GM19351 (cell line): ENCODE results near the gene AGBL4.

Source experiments
- ATAC-seq: cut with Tn5 transposase; IDR thresholded peaks from one replicate; pipeline ENCODE4 v1.9.1; 2021; ENCODE audit warnings: mild to moderate bottlenecking, moderate library complexity; ENCODE audit not compliant: unreplicated experiment

Gene AGBL4

GRCh38 chr1:48784301-48784700, 1239.5 kb downstream of the AGBL4 start:
- no peak for ATAC-seq

DNA sequence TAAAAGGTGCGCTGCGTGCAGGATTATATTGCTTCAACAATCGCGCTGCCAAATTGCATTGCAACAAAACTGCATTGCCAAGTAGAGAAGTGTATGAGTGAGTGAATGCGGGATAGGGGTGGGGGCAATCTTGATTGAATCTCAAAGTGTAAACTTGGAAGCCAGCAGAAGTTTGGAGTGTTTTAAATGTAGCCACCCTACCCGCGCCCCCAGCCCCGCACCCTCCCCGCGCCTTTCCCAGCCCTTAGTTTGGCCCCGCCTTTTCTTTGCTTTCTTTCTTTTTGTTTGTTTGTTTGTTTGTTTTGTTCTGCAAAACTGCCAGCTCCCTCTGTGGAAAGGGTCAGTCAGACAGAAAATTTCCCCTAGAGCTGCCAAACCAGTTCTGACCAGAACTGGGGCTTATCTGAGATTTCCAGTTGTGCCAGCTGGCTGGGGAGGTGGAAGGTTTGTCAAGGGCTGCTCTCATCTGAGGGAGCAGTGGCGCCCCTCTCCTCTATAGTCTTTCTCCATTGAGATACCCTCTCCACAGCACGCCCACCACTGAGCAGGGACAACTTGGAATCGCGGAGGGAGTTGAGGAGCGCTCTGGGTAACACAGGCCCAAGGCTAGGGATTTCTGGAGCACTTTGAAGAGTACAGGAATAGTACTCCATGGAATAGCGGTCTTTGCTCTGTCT, 1246.4 kb downstream of the AGBL4 start:
- ATAC-seq, result no peak

DNA sequence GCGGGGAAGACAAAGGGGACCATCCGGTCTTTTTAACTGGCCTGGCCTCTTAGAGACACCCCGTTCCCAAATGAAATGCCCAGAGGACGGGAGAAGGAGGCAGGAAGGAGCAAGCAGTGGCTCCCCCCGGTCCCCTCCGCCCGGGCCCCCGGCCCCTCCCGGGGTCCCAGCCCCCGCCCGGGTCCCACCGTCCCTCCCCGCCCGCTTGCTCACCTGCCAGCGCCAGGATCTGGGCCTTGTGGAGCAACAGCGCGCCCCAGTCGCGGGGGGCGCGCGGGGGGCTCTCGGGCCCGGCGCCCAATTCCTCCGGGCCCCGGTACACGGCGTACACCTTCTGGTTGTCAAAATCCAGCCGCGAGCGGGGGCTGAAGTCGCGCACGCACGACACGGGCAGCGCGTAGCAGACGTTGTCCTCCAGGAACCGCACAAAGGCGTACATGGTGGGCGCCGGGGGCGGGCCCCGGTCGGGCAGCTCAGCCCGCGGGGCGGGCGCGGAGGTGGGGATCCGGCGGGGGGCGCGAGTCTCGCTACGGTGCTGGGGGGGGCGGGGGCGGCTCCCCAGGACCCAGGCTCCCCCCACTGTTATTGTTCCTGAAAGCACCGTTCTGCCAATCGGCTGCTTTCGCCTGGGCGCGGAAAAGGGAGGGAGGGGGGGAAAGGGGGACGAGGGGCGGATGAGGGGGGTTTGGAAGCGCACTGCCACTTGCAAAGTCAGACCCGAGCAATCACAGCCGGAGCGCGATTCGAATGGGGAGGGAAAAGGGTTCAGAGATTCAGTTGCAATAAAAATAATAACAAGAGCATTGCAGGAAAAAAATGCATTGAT, 1247.1 kb downstream of the AGBL4 start, which contains the start of gene BEND5:
Gene BEND5, minus strand, starts transcription at position 499 of the 826 bp plus-strand sequence. Its CDS starts 60 bp downstream, at position 439.
- peak; percentile 43 for ATAC-seq

- ATAC-seq, result no peak
These were observed 1247.8 kb downstream of the AGBL4 start for GRCh38 chr1:48775831-48776392.

DNA sequence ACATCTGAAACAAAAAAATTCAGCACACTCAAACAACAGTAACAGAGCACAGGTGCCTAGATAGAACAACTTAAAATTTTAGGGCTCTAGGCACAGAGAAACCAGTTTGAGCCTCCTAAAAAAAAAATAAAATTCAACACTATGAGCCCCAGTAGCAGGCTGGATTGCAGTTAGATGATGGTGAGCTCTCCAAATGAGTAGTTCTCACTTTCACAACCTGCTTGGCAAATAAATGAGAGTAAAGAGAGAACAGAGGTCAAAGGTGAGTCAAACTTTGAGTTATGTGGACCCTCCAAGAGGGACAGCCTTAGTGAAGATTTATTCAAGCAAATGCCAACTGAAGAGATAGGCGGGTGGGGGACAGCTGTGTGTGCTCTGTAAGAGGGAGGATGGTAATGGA, 1250.6 kb downstream of the AGBL4 start:
- ATAC-seq, result peak; percentile 54

- no peak for ATAC-seq
These were observed 1251.5 kb downstream of the AGBL4 start for GRCh38 chr1:48772211-48772610.

- no peak for ATAC-seq
These were observed 1252.2 kb downstream of the AGBL4 start for GRCh38 chr1:48771561-48771960.

GRCh38 chr1:48767975-48768510, 1255.7 kb downstream of the AGBL4 start:
- ATAC-seq, result no peak

GRCh38 chr1:48765335-48765734, 1258.4 kb downstream of the AGBL4 start:
- ATAC-seq, result no peak

DNA sequence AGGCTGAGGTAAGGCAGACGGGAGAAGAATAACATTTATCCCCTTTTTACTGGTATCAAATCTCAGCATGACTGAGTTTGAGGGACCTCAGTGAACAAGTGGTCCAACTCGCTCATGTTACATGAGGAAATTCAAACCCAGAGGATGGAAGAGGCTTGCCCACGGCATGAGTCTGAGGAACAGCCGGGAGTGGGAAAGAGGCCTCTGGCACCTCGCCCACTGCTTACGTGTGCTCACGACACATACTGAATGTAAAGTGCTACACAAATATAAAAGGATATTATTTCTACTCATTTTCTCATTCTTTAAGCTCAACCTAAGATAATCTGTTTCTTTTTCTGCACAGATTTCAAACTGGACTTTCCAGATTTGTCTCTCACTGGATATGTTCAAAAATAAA, 1261.8 kb downstream of the AGBL4 start:
- no peak for ATAC-seq

DNA sequence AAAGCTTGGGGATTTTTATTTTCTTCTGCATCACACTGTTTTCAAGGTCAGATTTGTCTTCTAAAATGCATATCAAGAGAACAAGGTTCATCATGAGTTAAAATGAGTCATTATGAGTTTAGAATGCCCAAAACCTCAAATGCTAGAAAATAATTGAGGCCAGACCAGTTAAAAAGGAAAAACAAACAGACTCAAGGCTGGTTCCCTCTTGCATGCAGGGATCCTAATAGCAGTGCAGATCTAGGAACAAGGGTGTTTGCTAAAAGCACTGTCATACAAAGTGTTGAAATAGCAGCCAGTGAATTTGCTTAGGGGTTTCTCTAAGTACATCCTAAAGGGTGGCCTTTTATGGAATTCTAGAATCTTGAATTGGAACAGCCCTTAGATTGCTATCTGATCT, 1262.3 kb downstream of the AGBL4 start:
- no peak for ATAC-seq

DNA sequence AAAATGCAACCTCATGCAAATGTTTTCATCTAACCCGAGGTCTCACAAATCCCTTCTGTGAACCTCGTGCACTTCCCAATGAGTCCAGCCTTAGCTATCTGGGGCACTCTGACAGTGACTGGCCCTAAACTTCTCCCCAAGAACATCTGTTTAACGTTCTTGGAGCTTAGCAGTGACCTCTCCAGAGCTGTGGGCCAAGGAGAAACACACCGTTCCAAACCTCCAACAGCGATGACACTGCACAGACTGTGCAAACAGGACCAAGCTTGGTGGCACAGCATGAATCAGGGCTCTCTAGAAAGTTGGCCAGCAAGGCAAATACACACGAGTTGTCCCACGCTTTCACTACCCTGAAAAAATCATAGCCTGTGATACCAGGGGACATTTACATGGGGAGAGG, 1262.9 kb downstream of the AGBL4 start:
- no peak for ATAC-seq

GRCh38 chr1:48758976-48759375, 1264.8 kb downstream of the AGBL4 start:
- no peak for ATAC-seq

DNA sequence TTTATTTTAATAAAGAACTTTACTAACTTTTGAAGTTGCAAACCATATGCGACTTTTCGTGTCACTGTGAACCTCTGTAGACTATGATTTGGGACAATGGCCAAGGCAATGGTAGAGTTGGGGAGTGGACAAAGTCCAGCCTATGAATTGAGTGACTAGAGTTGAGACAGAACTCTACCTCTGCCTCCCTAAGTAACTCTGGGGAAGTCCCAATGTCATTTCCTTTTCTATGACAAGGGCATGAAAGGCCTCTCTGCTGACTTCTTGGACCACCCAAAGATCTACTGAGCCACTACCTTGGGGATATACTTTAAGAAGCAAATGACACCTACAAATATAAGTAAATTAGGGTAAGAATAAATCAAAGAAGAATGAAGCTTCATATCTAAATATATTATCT, 1266.4 kb downstream of the AGBL4 start:
- ATAC-seq, result peak; percentile 57

- peak; percentile 48 for ATAC-seq
These were observed 1267.0 kb downstream of the AGBL4 start for GRCh38 chr1:48756683-48757316.

DNA sequence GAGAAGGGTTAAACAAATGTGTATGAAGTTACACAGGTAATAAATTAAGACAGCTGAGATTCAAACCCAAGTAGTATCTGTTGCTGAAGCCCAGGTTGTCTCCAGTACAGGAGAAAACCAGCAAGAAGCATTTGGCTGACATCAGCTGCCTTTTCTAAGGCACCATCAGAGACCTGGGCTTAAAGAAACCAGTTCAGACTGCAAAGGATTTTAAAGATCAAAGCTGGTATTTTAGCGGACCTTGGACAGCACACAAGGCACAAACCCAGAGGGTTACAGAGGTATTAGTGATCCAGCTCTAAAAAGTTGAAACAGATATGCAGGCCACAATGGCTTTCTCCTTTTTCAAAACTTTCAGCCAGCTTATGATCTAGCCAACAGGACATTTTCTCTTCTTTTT, 1270.5 kb downstream of the AGBL4 start:
- no peak for ATAC-seq

DNA sequence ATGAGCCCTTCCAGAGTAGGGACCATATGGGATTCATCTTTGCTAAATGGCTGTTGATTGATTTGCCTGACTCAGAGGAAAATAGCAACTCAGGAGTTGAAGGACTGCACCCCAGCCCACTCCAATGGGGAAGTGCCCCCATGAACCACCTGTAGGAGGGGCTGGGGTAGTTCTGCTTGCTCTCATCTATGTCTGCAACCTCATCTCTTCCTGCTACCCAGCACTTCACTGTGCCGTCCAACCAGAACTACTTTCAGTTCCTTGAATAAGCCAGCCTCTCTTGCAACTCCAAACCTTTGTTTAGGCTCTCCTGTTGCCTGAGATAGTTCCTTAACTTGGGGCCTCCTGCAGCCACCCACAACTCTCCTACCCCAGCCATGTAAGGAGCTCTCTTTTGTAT, 1273.6 kb downstream of the AGBL4 start:
- ATAC-seq, result peak; percentile 99

GRCh38 chr1:48749068-48749467, 1274.7 kb downstream of the AGBL4 start:
- ATAC-seq, result no peak

DNA sequence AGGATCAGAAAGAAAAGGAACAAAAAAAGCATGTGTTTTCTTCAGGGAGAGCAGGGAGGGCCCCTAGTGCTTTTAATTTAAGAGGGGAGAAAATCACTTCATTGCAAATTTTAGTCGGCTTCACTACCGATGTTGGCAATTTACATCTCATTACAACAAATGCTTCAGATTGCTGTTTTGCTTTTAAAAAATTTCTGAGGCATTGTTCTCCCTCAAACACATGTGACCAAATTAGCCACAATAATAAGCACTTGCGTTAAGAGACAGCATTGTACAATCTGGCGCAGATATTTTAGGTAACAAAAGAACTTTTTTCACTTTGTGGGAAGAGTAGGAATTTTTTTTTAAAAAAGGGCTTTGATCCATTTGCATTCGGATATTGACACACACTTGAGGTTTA, 1276.8 kb downstream of the AGBL4 start:
- no peak for ATAC-seq

DNA sequence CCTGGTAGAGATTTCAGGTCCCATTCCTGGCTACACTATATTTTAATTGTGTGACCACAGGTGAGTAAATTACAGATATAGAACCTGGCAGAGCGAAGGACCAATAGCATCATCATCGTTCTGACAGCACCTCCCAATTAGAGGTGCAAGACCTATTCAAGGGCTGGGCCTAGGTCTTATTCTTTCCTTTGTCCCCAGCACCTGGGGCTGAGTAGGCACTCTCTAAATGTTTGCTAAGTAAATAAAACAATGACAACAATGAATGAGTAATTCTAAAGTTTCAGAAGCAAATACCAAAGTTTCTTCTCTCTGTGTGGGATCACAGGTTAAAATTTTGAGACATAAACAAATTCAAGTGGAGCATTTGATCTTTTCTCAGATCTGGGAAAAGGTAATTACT, 1279.7 kb downstream of the AGBL4 start:
- no peak for ATAC-seq

- ATAC-seq, result no peak
These were observed 1280.3 kb downstream of the AGBL4 start for GRCh38 chr1:48743480-48743879.
